Endothelial cell of umbilical vein (primary cell): ENCODE data around the gene LLCFC1. TPM values are rescaled to one million over a fixed set of nuclear protein-coding genes. Genes with fewer than 3 reads are reported as not detected.
A peak's percentile ranks its signal among the peaks of the same experiment; 100 is the strongest.

Experiments
- BruUV-seq: library from RNA; stranded (reverse); fragments of 400-500 nt; replicated peaks from 2 replicates; lab custom pipeline; 2021; lab: Mats Ljungman, UMichigan
- CTCF ChIA-PET: fragments of 300-600, 350-600 bp; sonication (Branson Sonifier 250); formaldehyde crosslinking; loops from one replicate; lab custom pipeline; 2021; ENCODE audit warnings: antibody characterized with exemption, inconsistent platforms; lab: Charles Lee
- POLR2A ChIA-PET: fragments of 300-600, 350-600 bp; sonication (Branson Sonifier 250); formaldehyde crosslinking; loops from one replicate; lab custom pipeline; 2021; ENCODE audit warnings: antibody characterized with exemption, inconsistent platforms; lab: Charles Lee
- DNase-seq: peaks from one replicate; pipeline ENCODE4 v3.0.0-alpha.2; 2011; ENCODE audit warnings: low read depth, low spot score
- FAIRE-seq: peaks from 2 replicates; lab custom pipeline; 2011; peaks lifted over from hg19 to GRCh38; lab: Jason Lieb, UNC
- H2AFZ ChIP-seq: 2 replicates; pipeline ENCODE4 v1.6.0; 2012; ENCODE audit warnings: low read depth, low read length, control low read depth, inconsistent platforms
- H3K27ac ChIP-seq: 2 replicates; pipeline ENCODE4 v1.5.1; 2011; ENCODE audit warnings: low read depth, mild to moderate bottlenecking, control low read depth, low read length, moderate library complexity; ENCODE audit not compliant: insufficient read depth
- H3K27me3 ChIP-seq, 2 experiments: 2 replicates each; pipeline versions ENCODE4 v1.6.0 to v1.6.1; 2011; ENCODE audit warnings: low read length in 2 of 2, mixed read lengths in 1 of 2; ENCODE audit not compliant: control insufficient read depth in 2 of 2, insufficient read depth in 2 of 2
- H3K36me3 ChIP-seq, 2 experiments: 2 replicates in 1 of 2; 3 replicates in 1 of 2; pipeline ENCODE4 v1.5.1; 2011; ENCODE audit warnings: low read length in 2 of 2, mild to moderate bottlenecking in 1 of 2, moderate library complexity in 1 of 2; ENCODE audit not compliant: control insufficient read depth in 2 of 2, insufficient read depth in 2 of 2; ENCODE audit errors: extremely low read depth in 1 of 2
- H3K4me1 ChIP-seq: 3 replicates; pipeline ENCODE4 v1.5.1; 2011; ENCODE audit warnings: mild to moderate bottlenecking, low read length; ENCODE audit not compliant: control insufficient read depth, insufficient read depth; ENCODE audit errors: extremely low read depth
- H3K4me2 ChIP-seq: 2 replicates; pipeline ENCODE4 v1.6.1; 2011; ENCODE audit warnings: low read length, control low read depth, mixed read lengths; ENCODE audit not compliant: insufficient read depth
- H3K4me3 ChIP-seq, 3 experiments: fragments of 200-600 bp in 1 of 3; sonication (generic), shearing (Covaris generic) in 1 of 3; replicated peaks in 1 of 3; 2 replicates each; pipeline ENCODE4 v1.5.1; 2011 to 2016; ENCODE audit warnings: control low read depth in 3 of 3, low read length in 3 of 3, mild to moderate bottlenecking in 2 of 3, inconsistent platforms in 1 of 3, low read depth in 1 of 3, moderate library complexity in 1 of 3; ENCODE audit not compliant: insufficient read depth in 1 of 3
- H3K79me2 ChIP-seq: 2 replicates; pipeline ENCODE4 v1.6.0; 2012; ENCODE audit warnings: low read length, inconsistent platforms; ENCODE audit not compliant: control insufficient read depth, insufficient read depth
- H3K9ac ChIP-seq: replicated peaks from 2 replicates; pipeline ENCODE3; 2011; ENCODE audit warnings: low read length, control low read depth; ENCODE audit not compliant: insufficient read depth; ENCODE audit errors: extremely low read depth
- H3K9me1 ChIP-seq: replicated peaks from 3 replicates; pipeline ENCODE4 v1.6.0; 2011; ENCODE audit warnings: mild to moderate bottlenecking, low read length; ENCODE audit not compliant: control insufficient read depth, insufficient read depth; ENCODE audit errors: extremely low read depth
- H3K9me3 ChIP-seq: replicated peaks from 2 replicates; pipeline ENCODE4 v1.5.1; 2012; ENCODE audit warnings: low read length, inconsistent platforms; ENCODE audit not compliant: control insufficient read depth, insufficient read depth
- H4K20me1 ChIP-seq: replicated peaks from 2 replicates; pipeline ENCODE3; 2011; ENCODE audit warnings: mild to moderate bottlenecking, low read length; ENCODE audit not compliant: control insufficient read depth, insufficient read depth; ENCODE audit errors: extremely low read depth
- EZH2 ChIP-seq: IDR thresholded peaks from 2 replicates; pipeline ENCODE4 v1.6.1; 2012; ENCODE audit warnings: borderline replicate concordance, low read depth, mild to moderate bottlenecking, moderate library complexity, low read length, inconsistent platforms; ENCODE audit not compliant: severe bottlenecking
- FOS ChIP-seq: IDR thresholded peaks from 2 replicates; pipeline ENCODE4 v1.6.1; 2011; ENCODE audit warnings: mild to moderate bottlenecking, low read length, moderate library complexity, borderline replicate concordance; ENCODE audit not compliant: insufficient read depth
- GATA2 ChIP-seq: IDR thresholded peaks from 2 replicates; pipeline ENCODE4 v1.7.0; 2011; ENCODE audit warnings: low read depth, mild to moderate bottlenecking, moderate library complexity, mixed read lengths, low read length; ENCODE audit not compliant: insufficient read length, insufficient read depth
- JUN ChIP-seq: IDR thresholded peaks from 2 replicates; pipeline ENCODE4 v1.6.1; 2011; ENCODE audit warnings: borderline replicate concordance, low read depth; ENCODE audit not compliant: insufficient read length, insufficient read depth
- MYC ChIP-seq: IDR thresholded peaks from one replicate; pipeline ENCODE4 v1.6.1; 2011; ENCODE audit warnings: mild to moderate bottlenecking, low read depth, low read length
- POLR2A ChIP-seq: IDR thresholded peaks from 2 replicates; pipeline ENCODE4 v1.6.1; 2012; ENCODE audit warnings: low read depth, mild to moderate bottlenecking, control low read depth, low read length
- POLR2AphosphoS5 ChIP-seq: IDR thresholded peaks from 2 replicates; pipeline ENCODE4 v1.6.1; 2012; ENCODE audit warnings: low read depth, mild to moderate bottlenecking, control low read depth, low read length, moderate library complexity; ENCODE audit not compliant: insufficient read depth
- dilution Hi-C: fragments of 300-500 bp; cut with MboI; formaldehyde crosslinking; loops from one replicate; pipeline ENCODE4 v1.15.0; 2019; ENCODE audit warnings: low sequenced_read_pairs; ENCODE audit not compliant: extremely low pct_ligation_motif_present
- intact Hi-C: fragments of 100-400 bp; cut with micrococcal nuclease; formaldehyde crosslinking; loops from one replicate; pipeline ENCODE4 v1.10.0; 2022
- polyA plus RNA-seq, 4 experiments: library from polyadenylated mRNA; depleted of rRNA in 3 of 4; stranded (reverse) in 3 of 4; unstranded in 1 of 4; fragments of >200 nt; gene quantifications; 2 replicates each; pipeline versions ENCODE4 v1.2.1 to v1.2.3, GENCODE V29; 2011 to 2012; ENCODE audit warnings: missing spikeins in 1 of 4
- total RNA-seq: library from RNA; stranded (reverse); gene quantifications from 2 replicates; pipeline ENCODE4 v1.2.3, GENCODE V29; 2021
- TF ChIP-seq, protein P1 (sequence below), 2 donors: IDR thresholded peaks; 1 replicate in 1 of 2; 2 replicates in 1 of 2; pipeline ENCODE4 v1.5.1; 2011; ENCODE audit warnings: low read length in 2 of 2, mild to moderate bottlenecking in 2 of 2, moderate library complexity in 2 of 2, control low read depth in 1 of 2, inconsistent platforms in 1 of 2, low read depth in 1 of 2; ENCODE audit not compliant: insufficient read depth in 1 of 2; ENCODE audit errors: extremely low read depth in 1 of 2
- TF ChIP-seq, protein P2 (sequence below): IDR thresholded peaks from 2 replicates; pipeline ENCODE4 v1.6.1; 2011; ENCODE audit not compliant: insufficient read depth, insufficient read length

The LLCFC1 gene
- total and polyA plus RNA-seq, 2 donors (not counting 3 experiments of a cell fraction or from before 2014, with no cell fraction given) = not detected

DNA sequence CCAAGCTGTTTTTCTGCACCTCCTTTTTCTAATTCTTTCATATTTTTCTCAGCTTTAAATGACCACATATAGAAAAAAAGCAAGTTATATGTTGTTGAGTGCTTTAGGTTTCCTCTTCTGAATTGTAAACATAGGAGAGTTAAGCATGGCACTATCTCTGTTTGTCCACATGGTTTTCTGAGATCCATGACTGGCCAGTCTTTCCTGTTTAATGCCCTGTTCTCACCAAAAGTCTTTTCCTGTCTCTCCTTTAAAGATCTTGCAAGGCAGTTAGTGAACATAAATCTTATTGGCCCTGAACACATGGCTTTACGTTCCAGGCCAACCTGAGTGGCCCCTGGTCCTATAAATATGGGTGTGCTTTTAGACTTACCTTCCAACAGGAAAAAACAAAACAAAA, 25.2 kb upstream of the LLCFC1 start:
- intact Hi-C loops (no loop called here), dilution Hi-C loops (no loop called here)
- Histone ChIP-seq H3K36me3 (no peaks in the 10 kb centered on the region), H3K27ac (no peak overlapping the region), H4K20me1 (no peaks in the 10 kb centered on the region), H3K4me1 (no peaks in the 10 kb centered on the region), H3K9me1 (no peaks in the 10 kb centered on the region), H3K4me3 (no peak overlapping the region), H3K4me2 (no peak overlapping the region), H3K9ac (no peak overlapping the region), H2AFZ (no peak overlapping the region), H3K9me3 (no peaks in the 10 kb centered on the region), H3K79me2 (no peaks in the 10 kb centered on the region), H3K27me3 (no peaks in the 10 kb centered on the region)
- no TSS peak for BruUV-seq
- ChIA-PET POLR2A (no interaction called here), CTCF (interaction anchor here (1.4 kb wide), 1 partner anchor 33 kb away, joined by 4 read pairs; no protein-coding TSS in a partner anchor)
- peak; percentile 45 for DNase-seq
- TF ChIP-seq, protein P1, sequence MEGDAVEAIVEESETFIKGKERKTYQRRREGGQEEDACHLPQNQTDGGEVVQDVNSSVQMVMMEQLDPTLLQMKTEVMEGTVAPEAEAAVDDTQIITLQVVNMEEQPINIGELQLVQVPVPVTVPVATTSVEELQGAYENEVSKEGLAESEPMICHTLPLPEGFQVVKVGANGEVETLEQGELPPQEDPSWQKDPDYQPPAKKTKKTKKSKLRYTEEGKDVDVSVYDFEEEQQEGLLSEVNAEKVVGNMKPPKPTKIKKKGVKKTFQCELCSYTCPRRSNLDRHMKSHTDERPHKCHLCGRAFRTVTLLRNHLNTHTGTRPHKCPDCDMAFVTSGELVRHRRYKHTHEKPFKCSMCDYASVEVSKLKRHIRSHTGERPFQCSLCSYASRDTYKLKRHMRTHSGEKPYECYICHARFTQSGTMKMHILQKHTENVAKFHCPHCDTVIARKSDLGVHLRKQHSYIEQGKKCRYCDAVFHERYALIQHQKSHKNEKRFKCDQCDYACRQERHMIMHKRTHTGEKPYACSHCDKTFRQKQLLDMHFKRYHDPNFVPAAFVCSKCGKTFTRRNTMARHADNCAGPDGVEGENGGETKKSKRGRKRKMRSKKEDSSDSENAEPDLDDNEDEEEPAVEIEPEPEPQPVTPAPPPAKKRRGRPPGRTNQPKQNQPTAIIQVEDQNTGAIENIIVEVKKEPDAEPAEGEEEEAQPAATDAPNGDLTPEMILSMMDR (IDR thresholded peaks at IDR 0.05; ENCODE audit: extremely low read depth in 1 of 2, insufficient read depth in 1 of 2, low read depth in 1 of 2, low read length in 2 of 2) = no peak
- TF ChIP-seq JUN = no peak
- TF ChIP-seq POLR2AphosphoS5 = no peak
- no peak for TF ChIP-seq MYC
- TF ChIP-seq, protein P2, sequence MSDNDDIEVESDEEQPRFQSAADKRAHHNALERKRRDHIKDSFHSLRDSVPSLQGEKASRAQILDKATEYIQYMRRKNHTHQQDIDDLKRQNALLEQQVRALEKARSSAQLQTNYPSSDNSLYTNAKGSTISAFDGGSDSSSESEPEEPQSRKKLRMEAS = no peak
- no peak for TF ChIP-seq EZH2
- no peak for TF ChIP-seq GATA2
- TF ChIP-seq FOS = no peak
- no peak for TF ChIP-seq POLR2A
- FAIRE-seq = no peak
